ENCODE data around the gene TNPO2.

DNA sequence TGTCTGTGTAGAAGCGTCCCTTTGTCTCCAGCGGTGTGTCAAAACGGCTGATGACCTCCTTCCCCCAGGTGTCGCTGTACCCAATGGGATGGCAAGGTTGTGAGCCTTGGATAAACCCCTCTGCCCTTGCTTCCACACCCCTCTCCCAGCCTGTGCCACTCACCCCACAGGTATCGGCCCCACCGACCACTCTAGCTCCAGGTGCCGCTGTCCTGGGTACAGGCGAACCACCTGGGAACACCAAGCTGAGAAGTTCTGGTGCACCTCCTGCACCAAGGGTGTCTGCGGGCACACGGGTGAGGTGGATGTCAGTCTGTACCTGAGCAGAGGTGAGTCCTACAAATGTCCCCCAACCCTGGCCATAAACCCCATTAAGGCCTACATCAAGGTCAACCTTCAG, 73.8 kb downstream of the TNPO2 start:
- no peak for TF ChIP-seq CTCF (IDR thresholded peaks at IDR 0.05)
- TF ChIP-seq ZFX (IDR thresholded peaks at IDR 0.05; ENCODE audit: borderline replicate concordance): no peak

Measured in 22Rv1 (cell line).